GM21723 (cell line): Measurements from ENCODE around the gene KRT36.

Source experiments
- ATAC-seq: cut with Tn5 transposase; IDR thresholded peaks from one replicate; pipeline ENCODE4 v1.9.1; 2021; ENCODE audit warnings: mild to moderate bottlenecking, moderate library complexity; ENCODE audit not compliant: unreplicated experiment

KRT36 gene

DNA sequence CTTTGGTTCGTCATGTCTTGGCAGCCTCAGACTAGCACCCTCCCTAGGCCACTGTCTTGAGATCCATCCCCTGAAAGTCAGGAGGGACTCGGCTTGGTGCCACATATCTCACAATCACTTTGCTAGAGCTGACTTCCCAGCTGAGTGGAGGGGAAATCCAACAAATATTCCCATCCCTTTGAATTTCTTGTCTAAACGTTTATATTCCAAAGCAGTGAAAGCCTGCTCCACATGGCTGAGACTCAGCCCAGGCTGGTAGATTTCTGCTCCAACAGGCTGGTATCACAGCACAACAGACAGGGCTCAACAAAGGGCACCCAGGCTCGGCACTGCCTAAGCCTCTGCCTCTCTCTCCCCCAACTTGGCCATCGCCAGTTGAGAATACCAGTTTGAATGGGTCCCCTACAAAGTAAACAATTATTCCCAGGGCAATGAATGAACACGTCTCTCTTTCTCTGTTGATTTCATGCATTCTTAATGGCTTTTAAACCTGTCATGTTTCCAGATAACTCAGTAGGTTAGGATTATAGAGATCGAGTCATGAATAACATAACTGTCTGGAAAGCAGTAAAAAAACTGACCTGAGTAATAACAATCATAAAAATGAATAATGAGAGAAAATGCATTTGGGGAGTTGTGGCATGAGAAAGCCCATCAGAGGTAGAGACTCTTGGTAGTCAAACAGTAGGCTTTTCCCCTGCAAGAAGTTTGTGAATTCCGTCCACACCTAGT is 14.7 kb upstream of the KRT36 start:
- no peak for ATAC-seq

DNA sequence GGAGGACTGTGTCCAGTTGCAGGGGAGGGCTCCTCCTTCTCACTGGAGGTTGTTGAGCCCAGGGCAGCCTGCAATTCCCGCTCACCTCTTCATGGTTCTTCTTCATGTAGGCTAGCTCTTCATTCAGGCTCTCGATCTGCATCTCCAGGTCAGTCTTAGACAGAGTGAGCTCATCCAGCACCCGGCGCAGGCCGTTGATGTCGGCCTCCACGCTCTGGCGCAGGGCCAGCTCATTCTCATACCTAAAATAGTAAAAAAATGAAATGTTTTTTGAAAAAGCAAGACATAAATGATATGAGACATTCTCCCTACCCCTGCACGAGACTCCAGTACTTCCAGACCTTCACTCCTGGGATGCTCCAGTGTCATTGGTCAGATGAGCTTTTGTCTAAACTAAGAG is 13.5 kb upstream of the KRT36 start:
- ATAC-seq = no peak

DNA sequence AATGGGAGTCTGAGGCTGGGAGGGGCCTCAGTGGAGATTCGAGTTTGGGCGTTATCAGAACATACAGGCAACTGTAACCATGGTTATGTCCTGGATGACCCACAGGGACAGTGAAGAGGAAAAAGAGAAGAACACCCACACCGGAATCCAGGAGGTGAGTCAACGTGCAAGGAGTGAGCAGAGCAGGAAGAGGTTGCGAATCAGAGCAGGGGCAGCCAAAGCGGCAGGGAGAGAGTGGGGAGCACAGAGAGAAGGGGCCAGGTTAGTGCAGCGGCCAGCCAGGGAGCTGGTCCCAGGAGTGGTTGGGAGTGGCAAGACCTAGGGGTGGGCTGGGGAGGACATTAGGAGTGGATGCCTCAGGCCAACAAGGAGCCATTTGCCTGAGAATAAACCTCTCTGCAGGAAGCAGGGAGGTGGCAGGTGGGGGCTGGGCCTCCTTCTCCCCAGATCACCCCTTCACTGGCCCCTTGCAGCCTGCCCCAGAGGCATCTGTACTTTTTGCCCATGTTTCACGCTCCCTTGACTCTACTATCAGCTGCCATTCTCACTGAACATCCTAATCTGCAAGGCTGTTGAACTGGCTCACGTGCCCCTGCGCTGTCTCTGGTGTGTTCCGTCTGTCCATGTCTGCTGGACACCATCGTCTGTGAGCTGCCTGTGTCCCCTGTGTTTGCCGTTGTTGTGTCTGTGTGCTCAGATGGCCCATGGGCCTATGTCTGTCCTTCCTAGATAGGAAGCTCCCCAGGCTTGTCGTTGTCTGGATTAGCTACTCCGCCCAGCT is 10.6 kb upstream of the KRT36 start:
- no peak for ATAC-seq

DNA sequence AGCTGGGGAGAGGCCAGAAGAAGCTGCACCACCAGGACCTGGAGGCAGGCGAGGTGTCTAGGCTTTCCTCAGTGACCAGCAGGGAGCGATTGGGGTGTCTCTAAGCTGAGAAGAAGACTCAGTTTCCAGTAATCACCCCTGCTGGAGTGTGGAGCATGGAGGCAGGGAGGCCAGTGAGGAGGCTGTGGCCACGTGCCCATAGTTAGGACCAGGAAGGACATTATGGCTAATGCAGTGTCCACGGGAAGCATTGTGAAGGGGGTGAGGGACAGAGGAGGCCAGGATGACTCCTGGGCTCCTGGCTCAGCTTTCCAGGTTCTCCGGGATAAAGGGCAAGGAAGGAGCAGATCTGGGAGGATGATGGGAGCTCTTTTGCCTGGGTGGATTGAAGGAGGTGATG is 10.0 kb upstream of the KRT36 start:
- no peak for ATAC-seq

DNA sequence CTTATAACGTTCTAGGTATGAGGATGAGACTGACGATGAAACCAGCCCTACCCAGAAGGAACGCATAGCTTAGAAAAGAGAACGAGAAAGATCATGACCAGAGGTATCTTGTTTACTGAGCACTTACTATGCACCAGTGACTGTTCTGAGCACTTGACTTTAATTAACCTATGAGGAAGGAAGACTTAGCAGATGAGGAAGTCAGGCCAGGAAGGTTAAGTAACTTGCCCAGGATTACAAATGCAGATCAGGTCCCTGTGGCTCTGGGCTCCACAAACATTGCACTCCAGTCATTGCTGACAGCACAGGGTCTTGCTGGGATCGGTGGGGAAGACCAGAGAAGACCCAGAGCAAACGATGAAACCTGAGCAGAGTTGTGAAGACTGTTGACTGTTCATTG is 8.6 kb upstream of the KRT36 start:
- ATAC-seq = no peak

DNA sequence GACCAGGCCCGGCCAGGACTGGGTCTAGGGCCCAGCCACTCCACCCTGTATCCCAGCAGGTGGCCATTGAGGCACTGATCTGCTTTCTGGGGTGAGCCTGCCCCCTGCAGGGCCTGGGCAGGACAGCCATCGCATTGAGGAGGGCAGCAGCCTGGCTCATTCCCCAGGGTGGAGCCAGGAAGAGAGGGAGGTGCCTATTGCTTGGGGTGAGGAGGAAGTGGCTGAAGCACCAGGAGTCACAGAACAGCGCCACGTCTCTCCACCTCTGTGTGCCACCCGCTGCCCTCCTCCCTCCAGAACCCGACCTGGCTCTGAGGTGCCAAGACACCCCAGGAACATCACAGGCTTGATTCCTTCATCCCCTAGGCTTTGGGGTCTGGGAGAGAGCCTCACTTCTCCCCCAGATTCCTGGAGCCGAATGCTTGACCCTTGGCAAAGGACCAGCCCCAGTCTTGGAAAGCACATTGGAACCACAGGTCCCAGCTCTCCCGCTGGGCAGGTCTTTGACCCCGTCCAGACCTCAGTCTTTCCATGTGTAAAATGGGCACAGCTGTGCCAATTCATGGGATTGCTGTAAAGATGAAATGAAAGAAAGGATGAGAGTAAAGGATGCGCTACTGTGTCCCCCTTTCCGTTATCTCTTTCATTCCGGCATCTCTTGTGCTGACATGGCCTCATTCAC is 7.2 kb upstream of the KRT36 start:
- peak; percentile 82 for ATAC-seq

DNA sequence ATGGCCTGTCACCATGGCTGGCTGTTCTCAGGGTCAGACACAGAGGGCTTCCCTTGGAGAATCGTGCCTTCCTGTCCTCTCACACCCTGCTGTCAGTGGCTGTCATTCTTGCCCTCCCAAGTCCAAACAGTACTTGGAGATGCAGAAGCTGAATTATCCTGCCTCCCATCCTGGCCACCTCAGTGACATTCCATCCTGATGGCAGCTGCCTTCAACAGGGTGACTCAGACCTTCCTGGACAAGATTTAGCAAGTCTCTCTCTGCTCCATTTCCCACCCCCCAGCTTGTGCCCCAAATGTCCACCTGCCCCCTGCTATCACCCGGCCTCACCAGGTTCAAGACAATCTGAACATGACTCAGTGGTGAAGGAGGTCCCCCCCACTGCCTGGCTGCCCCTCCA is 4.8 kb upstream of the KRT36 start:
- no peak for ATAC-seq

DNA sequence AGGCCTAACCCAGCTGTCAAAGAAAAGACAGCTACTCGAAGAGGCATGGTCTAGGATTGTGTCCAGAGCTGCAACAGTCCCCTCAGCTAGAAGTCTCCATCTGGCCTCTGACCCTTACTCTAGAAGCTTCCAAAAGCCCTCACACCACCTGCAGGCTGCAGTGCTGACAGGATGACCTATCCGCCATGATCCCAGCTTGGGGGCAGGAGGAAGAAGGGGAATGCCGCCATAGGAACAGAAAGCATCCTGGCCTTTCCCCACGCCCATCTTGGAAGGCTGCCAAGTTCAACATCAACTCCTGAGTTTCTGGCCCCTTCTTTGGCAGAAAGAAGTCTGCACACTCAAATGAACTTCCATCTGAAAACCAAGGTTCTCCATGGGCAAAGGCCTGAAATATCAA is 3.1 kb upstream of the KRT36 start:
- ATAC-seq = no peak

DNA sequence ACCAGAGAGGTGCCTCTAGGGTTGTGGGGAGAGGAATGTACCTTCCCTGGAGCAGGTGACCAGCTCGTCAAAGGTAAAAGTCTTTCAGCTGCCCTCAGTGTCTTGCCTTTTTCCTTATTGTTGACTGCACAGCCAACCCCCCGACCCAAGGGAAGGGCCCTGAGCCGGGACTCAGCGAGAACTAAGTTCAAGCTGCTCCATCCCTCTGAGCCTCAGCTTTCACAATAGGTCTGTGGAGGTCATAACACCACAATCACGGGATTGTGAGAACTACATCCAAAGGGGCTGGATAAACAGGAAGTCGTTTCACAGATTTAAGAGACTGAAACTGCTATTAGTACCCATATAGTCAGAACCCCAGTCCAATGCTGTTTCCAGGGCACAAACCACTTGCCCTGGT is 2.6 kb upstream of the KRT36 start:
- no peak for ATAC-seq

DNA sequence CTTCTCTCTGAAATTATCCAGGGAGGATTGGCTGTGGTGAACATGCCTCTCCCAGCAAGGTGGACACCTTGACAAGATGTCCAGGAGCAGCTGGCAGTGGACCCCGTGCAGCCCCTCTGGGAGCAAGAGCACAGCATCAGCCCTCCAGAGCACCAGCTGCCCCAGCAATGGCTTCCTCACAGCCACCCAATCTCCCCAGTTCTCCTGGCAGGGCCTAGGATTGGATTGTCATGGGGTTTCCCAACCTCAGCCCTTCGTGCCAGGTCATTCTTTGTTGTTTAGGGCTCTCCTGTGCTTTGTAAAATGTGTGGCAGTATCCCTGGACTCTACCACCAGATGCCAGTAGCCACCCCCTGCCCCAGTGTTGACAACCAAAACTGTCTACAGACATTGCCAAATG is 1.8 kb upstream of the KRT36 start:
- ATAC-seq = no peak

DNA sequence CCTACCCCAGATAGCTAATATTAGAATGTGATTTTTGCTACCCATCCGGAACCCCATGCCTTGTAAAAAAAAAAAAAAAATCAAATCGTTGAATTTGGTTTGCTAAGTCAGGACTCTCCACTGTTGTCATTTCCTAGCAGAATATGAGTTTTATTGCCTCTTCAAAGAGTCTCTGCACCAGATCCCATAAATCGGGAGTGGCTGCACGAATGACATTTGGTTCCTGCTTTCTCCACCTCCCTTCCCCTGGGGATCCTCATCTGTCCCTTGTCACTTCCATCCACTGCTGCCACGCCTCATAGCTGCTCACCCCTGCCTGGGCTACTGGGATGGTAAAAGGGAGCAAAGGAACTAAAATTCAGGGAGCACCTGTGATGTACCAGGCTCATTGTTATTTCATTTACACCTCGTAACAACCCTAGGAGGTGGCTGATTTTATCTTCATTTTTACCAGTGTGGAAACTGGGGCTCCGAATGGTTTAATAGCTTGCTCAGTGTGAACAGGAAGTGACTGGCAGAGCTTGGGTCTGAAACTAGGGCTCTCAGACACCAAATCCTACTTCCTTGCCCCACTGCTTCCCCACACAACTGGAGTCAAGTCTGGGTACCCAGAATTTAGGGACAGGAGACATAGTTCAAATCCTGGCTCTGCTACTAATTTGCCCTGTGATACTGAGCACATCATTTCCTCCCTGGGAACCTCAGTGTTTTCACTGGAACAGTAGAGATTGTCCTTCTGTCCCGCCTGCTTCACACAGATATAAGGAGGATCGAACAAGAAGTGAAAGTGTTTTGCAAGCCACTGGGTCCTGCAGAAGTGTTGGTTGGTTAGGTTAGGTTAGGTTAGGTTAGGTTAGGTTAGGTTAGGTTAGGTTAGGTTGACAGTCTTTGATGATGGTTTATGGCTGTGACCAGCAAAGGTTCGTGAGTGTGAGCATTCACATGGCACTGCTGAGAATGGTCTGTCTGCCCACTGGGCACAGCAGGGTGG is 585 bp upstream of the KRT36 start:
- no peak for ATAC-seq

DNA sequence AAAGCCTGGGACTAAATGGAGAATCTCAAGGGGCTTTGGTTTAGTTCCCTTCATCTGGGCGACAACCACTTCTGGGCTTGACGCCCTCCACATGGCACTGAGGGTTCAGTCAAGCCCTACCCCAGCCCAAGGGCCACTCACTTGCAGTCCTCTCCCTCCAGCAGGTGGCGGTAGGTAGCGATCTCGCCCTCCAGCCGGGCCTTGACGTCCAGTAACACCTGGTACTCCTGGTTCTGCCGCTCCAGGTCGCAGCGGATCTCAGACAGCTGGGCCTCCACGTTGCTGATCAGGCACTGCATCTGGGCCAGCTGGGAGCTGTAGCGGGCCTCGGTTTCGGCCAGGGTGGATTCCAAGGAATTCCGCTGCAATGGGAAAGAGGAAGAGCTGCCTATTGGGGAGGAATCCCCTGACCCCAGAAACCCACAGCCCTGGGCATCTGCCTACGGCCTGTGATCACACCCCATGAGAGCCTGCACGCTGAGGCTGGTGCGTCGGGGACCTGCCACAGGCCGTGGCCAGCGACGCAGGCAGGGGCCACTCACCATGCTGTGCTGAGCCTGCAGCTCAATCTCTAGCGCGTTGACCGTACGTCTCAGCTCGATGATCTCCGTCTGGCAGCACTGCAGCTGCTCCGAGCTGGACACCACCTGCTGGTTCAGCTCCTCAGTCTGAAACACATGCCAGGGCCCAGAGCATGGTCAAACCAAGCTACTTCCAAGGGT is 2.7 kb downstream of the KRT36 start:
- no peak for ATAC-seq

DNA sequence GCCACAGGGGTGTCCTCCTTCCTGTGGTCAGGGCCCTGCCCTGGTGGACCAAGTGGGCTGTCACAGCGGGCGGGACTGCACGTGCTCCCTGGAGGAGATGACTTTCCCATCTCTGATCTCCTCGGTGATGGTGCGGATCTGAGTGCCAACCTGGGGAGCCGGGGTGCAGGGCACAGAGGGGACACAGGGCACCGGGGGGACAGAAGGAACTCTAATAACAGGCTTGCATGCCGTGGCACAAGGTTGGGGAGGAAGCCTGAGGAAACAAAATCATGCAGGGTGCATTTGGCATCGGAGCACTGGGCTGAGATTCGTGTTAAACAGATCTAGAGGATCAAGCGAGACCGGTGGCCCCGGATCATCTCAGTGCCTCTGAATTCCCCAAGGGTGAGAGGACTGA is 3.4 kb downstream of the KRT36 start:
- ATAC-seq = no peak

DNA sequence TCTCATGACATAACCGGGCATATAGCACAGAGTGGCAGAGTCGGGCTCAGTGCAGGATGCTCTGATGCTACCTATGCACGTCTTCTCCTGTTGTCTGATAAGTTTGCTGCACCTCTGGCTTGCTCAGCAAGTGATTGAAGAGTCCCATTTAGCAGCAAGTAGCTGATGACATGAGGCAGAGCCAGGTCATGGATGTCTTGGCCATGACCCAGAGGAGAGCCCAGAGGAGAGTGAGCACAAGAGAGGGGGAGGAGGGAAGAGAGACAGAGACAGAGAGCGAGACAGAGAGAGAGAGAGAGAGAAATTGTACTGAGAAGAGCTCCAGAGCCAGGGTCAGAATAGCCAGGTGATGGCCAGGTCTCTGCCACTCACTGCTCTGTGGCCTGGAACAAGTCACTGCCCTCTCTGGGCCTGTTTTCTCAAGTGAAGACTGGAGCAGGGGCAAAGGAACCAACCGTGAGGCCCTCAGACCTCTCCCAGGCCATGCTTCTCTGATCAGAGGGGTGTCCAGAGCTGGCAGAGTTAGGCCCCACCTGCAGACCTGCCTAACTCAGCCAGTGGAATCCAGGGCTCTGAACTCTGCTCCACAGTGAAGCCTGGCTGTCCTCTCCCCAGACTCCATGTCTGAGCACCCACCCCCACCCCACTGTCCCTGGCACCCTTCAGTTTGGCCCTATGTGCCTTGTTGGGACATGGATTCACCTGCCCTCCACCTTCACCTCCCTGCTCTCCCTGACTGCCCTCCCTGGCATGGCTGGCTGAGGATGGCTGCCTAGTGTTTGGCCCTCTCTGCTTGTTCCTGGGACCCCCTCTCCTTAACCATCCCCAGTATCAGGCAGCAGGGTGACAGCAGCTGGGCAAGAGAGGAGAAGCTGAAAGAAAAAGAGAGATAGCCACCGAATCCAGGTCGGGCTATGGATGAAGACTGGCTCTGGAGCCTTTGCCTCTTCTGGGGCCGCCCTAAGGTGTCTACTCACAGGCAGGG is 4.5 kb downstream of the KRT36 start:
- no peak for ATAC-seq

DNA sequence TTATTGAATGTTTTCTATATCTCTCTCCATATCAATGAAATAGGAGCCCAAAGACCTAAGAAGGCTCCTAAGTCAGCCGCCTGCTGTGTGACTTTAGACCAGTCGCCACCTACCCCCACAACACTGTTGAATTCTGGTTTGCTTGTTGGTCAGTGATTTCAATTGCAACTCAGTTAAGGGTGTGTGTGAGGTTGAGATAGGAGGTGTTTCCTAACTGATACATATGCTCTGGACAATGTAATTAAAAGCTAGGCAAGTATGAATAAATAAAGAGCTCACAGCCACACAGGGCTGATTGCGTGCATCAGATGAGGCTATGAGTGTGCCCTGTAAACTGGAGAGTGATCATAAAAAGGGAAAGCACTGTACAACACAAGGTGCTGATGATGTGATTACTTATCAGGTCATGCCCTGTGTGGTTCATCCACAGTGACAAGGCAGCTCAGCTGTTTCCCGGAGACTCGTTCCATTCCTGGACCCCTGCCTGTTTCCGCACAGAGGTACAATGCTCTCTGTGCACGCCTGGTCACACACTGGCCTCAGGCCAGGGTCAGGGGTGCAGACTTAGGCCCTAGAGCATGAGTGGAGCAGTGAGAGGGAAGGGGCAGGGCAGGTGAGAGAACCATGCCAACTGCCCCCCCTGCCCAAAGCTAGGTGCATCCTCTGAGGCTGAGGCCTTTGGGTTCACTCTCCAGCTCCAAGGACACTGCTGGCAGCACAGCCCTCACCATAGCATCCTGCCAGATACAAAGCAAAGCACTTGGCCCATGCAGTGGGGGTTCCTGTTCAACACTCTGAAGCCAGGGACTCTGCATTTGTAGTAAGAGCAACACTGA is 5.5 kb downstream of the KRT36 start:
- ATAC-seq = no peak

DNA sequence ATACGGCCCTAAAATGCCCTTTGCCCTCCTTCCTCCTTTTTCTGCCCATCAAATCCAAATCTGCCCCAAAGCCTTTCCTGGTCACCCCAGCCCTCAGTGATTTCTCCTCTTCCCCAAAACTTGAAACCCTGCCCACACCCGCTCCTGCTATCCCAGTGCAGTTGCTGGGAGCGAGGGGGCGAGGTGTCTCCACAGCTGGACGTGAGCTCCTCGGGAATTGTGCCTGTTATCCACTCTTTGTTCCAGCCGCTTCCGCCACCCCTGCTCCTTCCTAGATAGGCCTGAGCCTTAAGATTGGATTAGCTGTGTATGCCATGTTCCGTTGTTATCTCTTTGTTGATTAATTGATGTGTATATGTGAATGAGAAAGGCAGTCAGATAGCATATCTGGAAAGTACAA is 6.2 kb downstream of the KRT36 start:
- ATAC-seq = no peak

DNA sequence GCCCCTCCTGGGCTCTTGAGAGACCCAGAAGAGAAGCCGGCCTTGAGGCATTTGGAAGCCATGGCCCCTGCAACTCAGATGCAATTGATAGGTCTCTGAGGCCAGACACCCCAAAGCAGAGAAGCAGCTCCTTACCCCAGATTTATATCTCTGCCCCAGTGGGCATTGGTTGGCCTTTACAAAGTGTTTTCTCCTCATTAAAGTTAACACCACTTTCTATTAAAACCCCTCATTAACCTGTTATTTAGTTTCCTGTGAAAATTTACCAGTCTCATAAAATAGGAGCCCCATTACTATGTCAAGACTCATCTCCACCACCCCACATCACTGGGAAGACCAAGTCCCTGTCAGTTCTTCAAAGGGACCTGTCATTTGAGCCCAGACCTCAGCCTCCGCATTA is 8.7 kb downstream of the KRT36 start, which contains the start of gene KRT35:
Gene KRT35, minus strand, starts transcription at position 116 of the 400 bp plus-strand sequence. Its CDS starts 54 bp downstream, at position 62.
- no peak for ATAC-seq

DNA sequence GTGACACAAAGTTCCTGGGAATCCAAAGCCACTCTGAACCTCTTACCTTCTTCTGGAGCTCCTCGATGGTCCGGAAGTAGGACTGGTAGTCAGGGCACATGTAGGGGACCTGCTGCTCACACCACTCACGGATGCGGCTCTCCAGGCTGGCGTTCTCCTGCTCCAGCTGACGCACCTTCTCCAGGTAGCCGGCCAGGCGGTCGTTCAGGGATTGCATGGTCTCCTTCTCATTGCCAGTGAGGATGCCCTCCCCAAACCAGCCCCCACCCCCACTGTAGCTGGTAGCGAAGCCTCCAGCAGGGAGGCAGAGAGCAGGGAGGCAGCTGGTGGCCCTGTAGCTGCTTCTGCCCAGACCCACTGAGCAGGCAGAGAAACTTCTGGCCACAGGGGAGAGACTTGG is 9.1 kb downstream of the KRT36 start:
- ATAC-seq = no peak
